A549 (cell line): Measurements from ENCODE around the gene CDK19.

ENCODE experiments used
- CTCF ChIP-seq: fragments of >200 bp; sonication (Bioruptor Twin); formaldehyde crosslinking; IDR thresholded peaks from 3 replicates; pipeline ENCODE4 v1.5.1; 2016
- MAX ChIP-seq: IDR thresholded peaks from 2 replicates; pipeline ENCODE4 v1.6.1; 2012

- TF ChIP-seq CTCF (no peak), MAX (no peak)
Measured at GRCh38 chr6:110756817-110757216, 58.5 kb downstream of the CDK19 start.
